GM12865 (cell line): ENCODE measurements around the gene AP3S2.
"Not testable (repeated sequence)": the region's sequence is repeated elsewhere in the genome, so short reads cannot be mapped to it uniquely, and the experiment has no call there.

Experiments
- DNase-seq: peaks from one replicate; pipeline ENCODE4 v3.0.0; 2010; ENCODE audit warnings: low read depth
- H3K4me3 ChIP-seq: 2 replicates; pipeline ENCODE4 v1.5.1; 2011; ENCODE audit warnings: mild to moderate bottlenecking, low read depth, low read length, control low read depth
- TF ChIP-seq, protein P1 (sequence below): IDR thresholded peaks from 2 replicates; pipeline ENCODE4 v1.5.1; 2011; ENCODE audit warnings: low read length, control low read depth, low read depth, inconsistent platforms; ENCODE audit not compliant: insufficient read depth; ENCODE audit errors: missing control alignments

The AP3S2 gene

DNA sequence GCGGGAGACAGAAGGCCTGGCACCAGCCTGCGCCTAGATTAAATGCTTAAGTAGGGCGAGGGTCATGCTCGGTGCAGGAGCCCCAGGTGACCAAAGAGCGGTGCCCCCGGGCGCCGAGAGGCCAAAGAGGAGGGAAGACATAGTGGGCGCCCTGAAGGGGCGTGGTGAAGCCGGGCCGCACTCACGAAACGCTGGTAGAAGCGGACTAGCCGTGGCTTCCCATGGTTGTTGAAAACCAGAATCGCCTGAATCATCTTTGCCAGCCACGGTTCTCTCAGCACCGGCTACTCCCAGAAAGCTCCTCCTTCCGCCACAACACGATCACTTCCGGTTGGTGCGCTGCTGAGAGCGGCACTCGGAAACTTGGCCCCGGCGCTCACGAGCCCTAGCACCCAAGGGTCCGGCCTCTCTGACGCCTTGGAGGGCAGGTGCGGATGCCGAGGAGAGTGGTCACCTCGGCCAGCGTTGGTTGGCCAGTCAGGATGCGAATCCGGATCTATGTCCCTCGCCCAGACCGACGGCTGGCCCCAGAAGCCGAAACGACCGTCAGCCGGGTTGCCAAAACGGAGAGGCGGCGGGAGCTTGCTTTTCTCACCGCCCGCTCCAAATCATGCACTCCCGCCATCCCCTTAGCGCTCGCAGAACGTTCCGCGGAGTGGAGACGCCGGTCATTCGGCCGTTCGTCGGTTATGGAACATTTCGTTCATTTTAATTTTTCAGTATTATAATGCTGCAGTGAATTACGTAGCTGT, at the start of gene AP3S2:
TSS of gene AP3S2 (minus strand) at position 299 of the 752 bp plus-strand sequence. CDS start at position 254, 45 bp downstream.
- peak; percentile 96 for DNase-seq
- TF ChIP-seq, protein P1, sequence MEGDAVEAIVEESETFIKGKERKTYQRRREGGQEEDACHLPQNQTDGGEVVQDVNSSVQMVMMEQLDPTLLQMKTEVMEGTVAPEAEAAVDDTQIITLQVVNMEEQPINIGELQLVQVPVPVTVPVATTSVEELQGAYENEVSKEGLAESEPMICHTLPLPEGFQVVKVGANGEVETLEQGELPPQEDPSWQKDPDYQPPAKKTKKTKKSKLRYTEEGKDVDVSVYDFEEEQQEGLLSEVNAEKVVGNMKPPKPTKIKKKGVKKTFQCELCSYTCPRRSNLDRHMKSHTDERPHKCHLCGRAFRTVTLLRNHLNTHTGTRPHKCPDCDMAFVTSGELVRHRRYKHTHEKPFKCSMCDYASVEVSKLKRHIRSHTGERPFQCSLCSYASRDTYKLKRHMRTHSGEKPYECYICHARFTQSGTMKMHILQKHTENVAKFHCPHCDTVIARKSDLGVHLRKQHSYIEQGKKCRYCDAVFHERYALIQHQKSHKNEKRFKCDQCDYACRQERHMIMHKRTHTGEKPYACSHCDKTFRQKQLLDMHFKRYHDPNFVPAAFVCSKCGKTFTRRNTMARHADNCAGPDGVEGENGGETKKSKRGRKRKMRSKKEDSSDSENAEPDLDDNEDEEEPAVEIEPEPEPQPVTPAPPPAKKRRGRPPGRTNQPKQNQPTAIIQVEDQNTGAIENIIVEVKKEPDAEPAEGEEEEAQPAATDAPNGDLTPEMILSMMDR = no peak
- peak within 1 kb of the TSS; percentile 81 for H3K4me3 ChIP-seq

DNA sequence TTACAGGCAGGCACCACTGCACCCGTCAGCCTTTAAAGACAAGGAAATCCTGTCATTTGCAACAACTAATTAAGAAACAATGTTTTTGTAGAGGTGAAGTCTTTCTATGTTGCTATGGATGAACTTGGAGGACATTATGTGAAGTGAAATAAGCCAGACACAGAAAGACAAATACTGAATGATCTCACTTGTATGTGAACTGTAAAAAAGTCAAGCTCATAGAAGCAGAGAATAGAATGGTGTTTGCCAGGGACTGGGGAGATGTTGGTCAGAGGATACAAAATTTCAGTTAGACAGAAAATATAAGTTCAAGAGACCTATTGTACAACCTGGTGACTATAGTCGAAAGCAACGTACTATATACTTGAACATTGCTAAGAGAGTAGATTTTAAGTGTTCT, 46.1 kb upstream of the AP3S2 start:
- TF ChIP-seq, protein P1 = no peak
- no peak for DNase-seq
- H3K4me3 ChIP-seq = no peak overlapping the region

DNA sequence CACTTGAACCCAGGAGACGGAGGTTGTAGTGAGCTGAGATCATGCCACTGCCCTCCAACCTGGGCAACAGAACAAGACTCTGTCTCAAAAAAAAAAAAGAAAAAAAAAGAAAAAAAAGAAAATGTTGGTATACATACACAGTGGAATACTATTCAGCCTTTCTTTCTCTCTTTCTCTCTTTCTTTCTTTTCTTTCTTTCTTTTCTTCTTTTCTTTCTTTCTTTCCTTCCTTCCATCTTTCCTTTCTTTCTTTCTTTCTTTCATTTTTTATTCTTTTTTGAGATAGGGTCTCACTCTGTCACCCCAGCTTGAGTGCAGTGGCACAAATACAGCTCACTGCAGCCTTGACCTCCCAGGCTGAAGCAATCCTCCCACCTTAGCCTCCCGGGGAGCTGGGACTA, 45.6 kb upstream of the AP3S2 start:
- DNase-seq, H3K4me3 ChIP-seq: not testable (repeated sequence)

DNA sequence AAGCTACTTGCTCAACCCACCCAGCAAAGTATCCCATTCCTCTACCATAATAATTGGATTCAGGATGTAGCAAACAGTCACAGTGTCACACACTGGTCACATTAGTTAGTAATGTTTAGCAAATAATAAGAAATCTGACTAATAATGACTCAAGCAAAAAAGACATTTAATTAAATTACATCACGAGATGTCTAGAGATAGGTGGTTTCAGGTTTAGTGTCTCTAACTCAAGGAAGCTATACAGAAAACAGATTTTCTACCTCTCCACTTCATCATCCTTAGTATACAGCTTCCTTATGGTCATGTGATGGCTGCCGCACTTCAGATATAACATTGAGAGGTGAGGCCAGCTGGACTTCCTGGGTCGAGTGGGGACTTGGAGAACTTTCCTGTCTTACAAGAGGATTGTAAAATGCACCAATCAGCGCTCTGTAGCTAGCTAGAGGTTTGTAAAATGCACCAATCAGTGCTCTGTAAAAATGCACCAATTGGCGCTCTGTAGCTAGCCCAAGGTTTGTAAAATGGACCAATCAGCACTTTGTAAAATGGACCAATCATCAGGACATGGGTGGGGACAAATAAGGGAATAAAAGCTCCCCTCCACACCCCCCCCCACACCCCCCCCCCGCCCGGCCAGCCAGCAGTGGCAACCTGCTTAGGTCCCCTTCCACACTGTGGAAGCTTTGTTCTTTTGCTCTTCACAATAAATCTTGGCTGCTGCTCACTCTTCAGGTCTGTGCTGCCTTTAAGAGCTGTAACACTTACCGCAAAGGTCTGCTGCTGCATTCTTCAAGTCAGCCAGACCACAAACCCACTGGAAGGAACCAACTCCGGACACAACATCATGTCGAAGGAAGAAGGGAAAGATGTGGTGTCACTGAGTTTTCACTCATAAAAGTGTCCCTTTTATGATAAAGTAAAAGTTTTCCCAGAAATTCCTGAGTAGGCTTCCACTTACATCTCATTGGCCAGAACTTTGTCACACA, 43.9 kb upstream of the AP3S2 start:
- no peak overlapping the region for H3K4me3 ChIP-seq
- TF ChIP-seq, protein P1 = no peak
- DNase-seq = no peak

DNA sequence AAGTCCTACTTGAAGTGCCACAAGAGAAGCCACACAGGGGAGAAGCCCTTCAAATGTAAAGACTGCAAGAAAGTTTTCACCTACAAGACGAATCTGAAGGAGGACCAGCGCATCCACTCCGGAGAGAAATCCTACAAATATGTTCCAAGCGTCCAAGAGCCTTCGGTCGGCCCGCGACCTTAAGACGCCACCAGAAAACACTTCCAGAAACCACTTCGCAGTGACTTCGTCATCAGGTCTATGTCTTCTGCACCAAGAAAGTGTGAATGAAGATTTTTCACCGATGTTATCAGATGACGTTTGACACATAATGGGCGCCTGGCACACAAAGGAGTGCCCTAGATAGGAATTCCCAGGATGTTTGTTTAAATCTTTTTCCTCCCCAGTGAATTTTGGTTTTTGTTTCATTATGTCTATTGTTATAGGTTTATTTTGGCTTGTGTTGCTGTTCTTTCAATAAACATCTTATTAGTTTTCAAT, 43.0 kb upstream of the AP3S2 start:
- TF ChIP-seq, protein P1 = no peak
- no peak for DNase-seq
- no peak overlapping the region for H3K4me3 ChIP-seq

DNA sequence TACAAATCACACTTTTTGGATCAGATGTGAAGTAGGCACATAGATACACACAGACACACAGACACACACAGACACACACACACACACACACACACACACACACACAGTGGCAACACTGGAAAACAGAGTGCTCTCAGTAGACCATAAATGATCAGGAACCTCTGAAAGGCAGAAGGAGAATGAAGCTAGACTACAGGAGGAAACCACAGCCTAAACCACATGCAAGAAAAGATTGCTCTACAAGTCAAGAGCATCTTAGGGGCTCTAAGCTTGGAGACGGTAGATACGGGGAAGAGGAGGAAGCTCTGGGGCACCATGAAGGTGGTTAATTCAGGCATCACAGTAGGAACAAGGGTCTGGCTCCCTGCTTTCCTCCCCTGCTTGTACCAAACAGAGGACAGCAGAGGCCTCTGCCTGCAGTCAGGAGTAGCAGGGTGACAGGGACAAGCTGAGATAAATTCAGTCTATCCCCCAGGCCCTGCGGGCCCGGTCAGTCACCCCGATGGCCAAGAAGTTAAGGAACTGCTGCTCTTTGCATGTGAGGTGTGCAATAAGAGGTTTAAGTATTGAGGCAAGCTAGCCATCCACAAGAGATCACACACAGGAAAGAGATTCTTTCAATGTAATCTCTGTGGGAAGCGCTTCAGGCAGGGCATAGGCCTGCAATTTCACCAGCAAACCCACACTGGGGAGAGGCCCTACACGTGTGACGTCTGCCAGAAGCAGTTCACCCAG, 42.4 kb upstream of the AP3S2 start:
- TF ChIP-seq, protein P1 = no peak
- no peak for DNase-seq
- H3K4me3 ChIP-seq = no peak overlapping the region
